PC-9 (cell line): ENCODE measurements around the gene LMAN1. TPM values are rescaled to one million over a fixed set of nuclear protein-coding genes. Genes with fewer than 3 reads are reported as not detected.
A peak's percentile ranks its signal among the peaks of the same experiment; 100 is the strongest.

Source experiments
- BruUV-seq: library from RNA; stranded (reverse); fragments of 400-500 nt; replicated peaks from 2 replicates; lab custom pipeline; 2021; lab: Mats Ljungman, UMichigan
- CTCF ChIA-PET: fragments of 300-600 bp; sonication (Branson Sonifier 250); formaldehyde crosslinking; loops from one replicate; lab custom pipeline; 2022; ENCODE audit warnings: antibody characterized with exemption; lab: Charles Lee
- POLR2A ChIA-PET: fragments of 300-600 bp; sonication (Branson Sonifier 250); formaldehyde crosslinking; loops from one replicate; lab custom pipeline; 2022; ENCODE audit warnings: antibody characterized with exemption; ENCODE audit not compliant: unreplicated experiment; lab: Charles Lee
- DNase-seq, 2 experiments: peaks; one replicate each; pipeline versions ENCODE4 v3.0.0 to v3.0.0-alpha.2; 2015 to 2022; ENCODE audit warnings: mixed read lengths in 1 of 2
- H2AFZ ChIP-seq: fragments of 200-600 bp; sonication (generic); 2 replicates; pipeline ENCODE4 v1.8.1; 2017; ENCODE audit warnings: antibody characterized with exemption
- H3F3A ChIP-seq: fragments of 200-600 bp; sonication (generic); 2 replicates; pipeline ENCODE4 v1.8.1; 2017; ENCODE audit warnings: antibody characterized with exemption, mild to moderate bottlenecking, low read depth; ENCODE audit not compliant: insufficient read depth
- H3K27ac ChIP-seq: fragments of 200-600 bp; sonication (generic); 2 replicates; pipeline ENCODE4 v1.6.1; 2016; ENCODE audit warnings: mixed run types
- H3K27me3 ChIP-seq: fragments of 200-600 bp; sonication (generic); 2 replicates; pipeline ENCODE4 v1.6.1; 2016; ENCODE audit warnings: low read depth, mixed run types; ENCODE audit not compliant: insufficient read depth
- H3K36me3 ChIP-seq: fragments of 200-600 bp; sonication (generic); 2 replicates; pipeline ENCODE4 v1.6.1; 2016; ENCODE audit warnings: low read depth, mixed run types
- H3K4me1 ChIP-seq: fragments of 200-600 bp; sonication (generic); replicated peaks from 2 replicates; pipeline ENCODE4 v1.6.1; 2016; ENCODE audit warnings: mixed run types; ENCODE audit not compliant: insufficient read depth
- H3K4me2 ChIP-seq: fragments of 200-600 bp; sonication (generic); 2 replicates; pipeline ENCODE4 v1.6.1; 2017; ENCODE audit warnings: mixed run types
- H3K4me3 ChIP-seq: fragments of 200-600 bp; sonication (generic); 2 replicates; pipeline ENCODE4 v1.6.1; 2016; ENCODE audit warnings: mixed run types
- H3K79me2 ChIP-seq: fragments of 200-600 bp; sonication (generic); 2 replicates; pipeline ENCODE4 v1.6.1; 2017; ENCODE audit warnings: low read depth, mixed run types
- H3K9me2 ChIP-seq: fragments of 200-600 bp; sonication (generic); 2 replicates; pipeline ENCODE4 v1.8.1; 2017; ENCODE audit warnings: mild to moderate bottlenecking; ENCODE audit not compliant: insufficient read depth
- H3K9me3 ChIP-seq: fragments of 200-600 bp; sonication (generic); 2 replicates; pipeline ENCODE4 v1.8.1; 2016; ENCODE audit warnings: low read depth; ENCODE audit not compliant: insufficient read depth
- H4K20me1 ChIP-seq: fragments of 200-600 bp; sonication (generic); 2 replicates; pipeline ENCODE4 v1.8.1; 2017; ENCODE audit not compliant: insufficient read depth
- CTCF ChIP-seq: fragments of 200-600 bp; sonication (generic); conservative IDR thresholded peaks from 2 replicates; pipeline ENCODE4 v1.6.1; 2017; ENCODE audit warnings: mixed run types, antibody characterized with exemption, mild to moderate bottlenecking, moderate library complexity
- EZH2 ChIP-seq: fragments of 200-600 bp; sonication (generic); IDR thresholded peaks from 2 replicates; pipeline ENCODE4 v1.8.0; 2017; ENCODE audit warnings: antibody characterized with exemption, low read depth
- intact Hi-C: fragments of 100-400 bp; cut with micrococcal nuclease; formaldehyde crosslinking; loops from one replicate; pipeline ENCODE4 v1.10.0; 2022; ENCODE audit not compliant: unreplicated experiment
- total RNA-seq: library from RNA; stranded (reverse); gene quantifications from 2 replicates; pipeline ENCODE4 v1.2.3, GENCODE V29; 2021

Gene LMAN1
- total RNA-seq, 1 experiment from 2014 or later, result 77.3 TPM

GRCh38 chr18:59303006-59303405 is 56.1 kb downstream of the LMAN1 start:
- Histone ChIP-seq H3F3A (no peaks in the 10 kb centered on the region), H3K4me2 (no peak overlapping the region), H3K27me3 (no peaks in the 10 kb centered on the region), H2AFZ (no peak overlapping the region), H3K9me3 (no peaks in the 10 kb centered on the region), H3K36me3 (no peaks in the 10 kb centered on the region), H3K27ac (no peak overlapping the region), H3K79me2 (no peaks in the 10 kb centered on the region), H3K4me1 (peaks cover 34% of the 10 kb centered on the region), H4K20me1 (no peaks in the 10 kb centered on the region), H3K9me2 (no peaks in the 10 kb centered on the region), H3K4me3 (no peak overlapping the region)
- ChIA-PET POLR2A (no interaction called here), CTCF (no interaction called here)
- TF ChIP-seq EZH2, result no peak
- no peak for DNase-seq
- no TSS peak for BruUV-seq
- intact Hi-C loops, result loop anchor here (5.0 kb wide), 1 partner anchor 79 kb away; no protein-coding TSS in a partner anchor

- no peak for DNase-seq
- intact Hi-C loops, result loop anchor here (5.0 kb wide), 1 partner anchor 80 kb away; no protein-coding TSS in a partner anchor
Measured at GRCh38 chr18:59301929-59302328, 57.1 kb downstream of the LMAN1 start.

GRCh38 chr18:59300676-59301285 is 58.3 kb downstream of the LMAN1 start:
- Histone ChIP-seq H3K79me2 (no peaks in the 10 kb centered on the region), H3K4me3 (no peak overlapping the region), H3K27me3 (no peaks in the 10 kb centered on the region), H3K4me2 (peak overlapping the region; percentile 61), H2AFZ (peak overlapping the region; percentile 50; the same call in 1 of the 2 replicates), H3K27ac (peak overlapping the region; percentile 75), H3F3A (no peaks in the 10 kb centered on the region), H3K36me3 (no peaks in the 10 kb centered on the region), H3K9me3 (no peaks in the 10 kb centered on the region), H3K4me1 (peaks cover 34% of the 10 kb centered on the region), H4K20me1 (no peaks in the 10 kb centered on the region), H3K9me2 (no peaks in the 10 kb centered on the region)
- peak; percentile 6 to 87 for DNase-seq
- intact Hi-C loops, result loop anchor here (5.0 kb wide), 1 partner anchor 82 kb away; no protein-coding TSS in a partner anchor
- POLR2A ChIA-PET, result interaction anchor here (0.5 kb wide), 1 partner anchor 418 kb away, joined by 4 read pairs; no protein-coding TSS in a partner anchor
- BruUV-seq, result no TSS peak
- TF ChIP-seq CTCF (no peak), EZH2 (no peak)
- CTCF ChIA-PET, result interaction anchor here (0.6 kb wide), 1 partner anchor 102 kb away, joined by 6 read pairs; no protein-coding TSS in a partner anchor

More at GRCh38 chr18:59301929-59302328, 57.1 kb downstream of the LMAN1 start:
- no peak overlapping the region for H3K27ac ChIP-seq
- BruUV-seq, result no TSS peak
- no peaks in the 10 kb centered on the region for H3K36me3 ChIP-seq
- peak overlapping the region; percentile 23; the same call in 1 of the 2 replicates for H3K4me2 ChIP-seq
- POLR2A ChIA-PET, result interaction anchor here (0.5 kb wide), 1 partner anchor 571 kb away, joined by 3 read pairs; no protein-coding TSS in a partner anchor
- H3K79me2 ChIP-seq, result no peaks in the 10 kb centered on the region
- H2AFZ ChIP-seq, result 0 out of 2 replicates have a peak overlapping the region, but pooled peaks have one; percentile 14
- no peaks in the 10 kb centered on the region for H3K9me2 ChIP-seq
- peaks cover 34% of the 10 kb centered on the region for H3K4me1 ChIP-seq
- no peaks in the 10 kb centered on the region for H4K20me1 ChIP-seq
- TF ChIP-seq CTCF (no peak), EZH2 (no peak)
- H3K27me3 ChIP-seq, result no peaks in the 10 kb centered on the region
- CTCF ChIA-PET, result interaction anchor here (0.5 kb wide), 1 partner anchor 1052 kb away, joined by 3 read pairs; no protein-coding TSS in a partner anchor
- H3F3A ChIP-seq, result no peaks in the 10 kb centered on the region
- H3K9me3 ChIP-seq, result no peaks in the 10 kb centered on the region
- H3K4me3 ChIP-seq, result no peak overlapping the region
